Epithelial cell of proximal tubule (primary cell): ENCODE data around the gene CP. TPM values are rescaled to one million over a fixed set of nuclear protein-coding genes. Genes with fewer than 3 reads are reported as not detected.

Source experiments
- DNase-seq: peaks from one replicate; pipeline ENCODE4 v3.0.0-alpha.2; 2011; ENCODE audit warnings: low read depth
- H3K4me3 ChIP-seq: 2 replicates; pipeline ENCODE4 v1.5.1; 2011; ENCODE audit warnings: low read depth, mild to moderate bottlenecking, low read length
- total RNA-seq: library from RNA; depleted of rRNA; stranded (reverse); fragments of >200 nt; gene quantifications from 2 replicates; pipeline ENCODE4 v1.2.3, GENCODE V29; 2015
- TF ChIP-seq, protein P1 (sequence below): conservative IDR thresholded peaks from 2 replicates; pipeline ENCODE4 v1.5.1; 2012; ENCODE audit warnings: low read depth, mild to moderate bottlenecking, low read length

Gene CP
- total RNA-seq, 1 donor from 2014 or later = not detected

DNA sequence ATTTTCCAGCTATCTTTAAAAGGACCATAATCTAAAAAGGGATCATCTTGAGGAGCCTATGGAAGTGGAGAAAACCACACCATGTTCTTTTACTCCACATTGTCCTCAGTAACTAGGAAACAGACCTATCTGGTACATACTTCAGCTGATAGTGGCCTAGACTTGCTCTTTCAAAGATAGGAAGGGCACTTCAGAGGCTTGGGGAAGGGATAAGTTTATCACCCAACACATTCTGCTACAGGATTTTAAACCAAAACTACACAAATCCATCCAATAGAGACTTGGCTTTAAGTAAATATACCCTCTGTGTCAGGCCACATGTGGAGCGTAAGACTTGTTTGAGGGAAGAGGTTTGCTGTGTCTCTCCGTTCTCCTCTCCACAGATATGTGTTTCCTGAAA is 35.4 kb downstream of the CP start:
- DNase-seq = no peak
- TF ChIP-seq, protein P1, sequence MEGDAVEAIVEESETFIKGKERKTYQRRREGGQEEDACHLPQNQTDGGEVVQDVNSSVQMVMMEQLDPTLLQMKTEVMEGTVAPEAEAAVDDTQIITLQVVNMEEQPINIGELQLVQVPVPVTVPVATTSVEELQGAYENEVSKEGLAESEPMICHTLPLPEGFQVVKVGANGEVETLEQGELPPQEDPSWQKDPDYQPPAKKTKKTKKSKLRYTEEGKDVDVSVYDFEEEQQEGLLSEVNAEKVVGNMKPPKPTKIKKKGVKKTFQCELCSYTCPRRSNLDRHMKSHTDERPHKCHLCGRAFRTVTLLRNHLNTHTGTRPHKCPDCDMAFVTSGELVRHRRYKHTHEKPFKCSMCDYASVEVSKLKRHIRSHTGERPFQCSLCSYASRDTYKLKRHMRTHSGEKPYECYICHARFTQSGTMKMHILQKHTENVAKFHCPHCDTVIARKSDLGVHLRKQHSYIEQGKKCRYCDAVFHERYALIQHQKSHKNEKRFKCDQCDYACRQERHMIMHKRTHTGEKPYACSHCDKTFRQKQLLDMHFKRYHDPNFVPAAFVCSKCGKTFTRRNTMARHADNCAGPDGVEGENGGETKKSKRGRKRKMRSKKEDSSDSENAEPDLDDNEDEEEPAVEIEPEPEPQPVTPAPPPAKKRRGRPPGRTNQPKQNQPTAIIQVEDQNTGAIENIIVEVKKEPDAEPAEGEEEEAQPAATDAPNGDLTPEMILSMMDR = no peak
- no peak overlapping the region for H3K4me3 ChIP-seq

DNA sequence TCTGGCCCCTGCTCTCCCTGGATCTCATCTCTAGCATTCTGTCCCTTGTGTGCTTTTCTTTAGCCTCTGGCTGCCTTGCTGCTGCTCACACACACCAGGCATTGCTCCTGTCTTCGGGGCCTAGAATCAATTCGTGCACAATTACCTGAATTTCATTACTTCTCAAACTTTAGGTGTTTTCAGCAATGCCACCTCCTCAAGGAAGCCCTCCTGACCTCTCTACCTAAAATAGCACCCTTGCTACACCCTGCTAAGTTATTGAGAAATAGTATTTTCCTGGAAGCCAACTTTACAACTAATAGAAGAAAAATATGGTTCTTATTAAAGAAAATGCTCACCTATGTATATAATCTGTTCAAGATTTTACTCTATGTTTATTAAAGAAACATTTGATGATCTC is 40.4 kb downstream of the CP start:
- no peak overlapping the region for H3K4me3 ChIP-seq
- TF ChIP-seq, protein P1 = no peak
- DNase-seq = no peak

DNA sequence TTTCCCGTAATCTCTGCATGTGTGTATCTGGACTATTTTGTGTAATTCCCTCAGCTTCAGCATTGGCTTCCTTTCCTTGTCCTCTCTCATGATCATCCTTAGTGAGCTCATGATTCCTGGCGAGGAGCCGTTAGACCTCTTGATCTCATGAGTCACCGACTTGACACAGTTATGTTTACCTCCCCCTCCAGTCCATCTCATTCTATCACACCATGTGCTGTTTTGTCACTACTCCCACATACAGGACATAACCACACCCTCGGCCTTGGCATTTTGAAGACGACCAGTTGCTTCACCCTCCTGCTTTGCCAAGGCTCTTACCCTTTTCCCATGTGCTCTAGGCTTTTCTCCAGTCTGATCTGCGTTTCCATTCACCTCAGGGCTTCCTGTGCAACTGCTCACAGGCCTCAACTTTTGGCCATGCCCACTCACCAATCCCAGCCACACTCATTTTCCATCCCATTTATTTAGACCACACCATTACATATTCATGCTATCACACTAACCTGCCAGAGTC is 41.5 kb downstream of the CP start:
- peak; percentile 100 for DNase-seq
- TF ChIP-seq, protein P1 = no peak
- H3K4me3 ChIP-seq = no peak overlapping the region

DNA sequence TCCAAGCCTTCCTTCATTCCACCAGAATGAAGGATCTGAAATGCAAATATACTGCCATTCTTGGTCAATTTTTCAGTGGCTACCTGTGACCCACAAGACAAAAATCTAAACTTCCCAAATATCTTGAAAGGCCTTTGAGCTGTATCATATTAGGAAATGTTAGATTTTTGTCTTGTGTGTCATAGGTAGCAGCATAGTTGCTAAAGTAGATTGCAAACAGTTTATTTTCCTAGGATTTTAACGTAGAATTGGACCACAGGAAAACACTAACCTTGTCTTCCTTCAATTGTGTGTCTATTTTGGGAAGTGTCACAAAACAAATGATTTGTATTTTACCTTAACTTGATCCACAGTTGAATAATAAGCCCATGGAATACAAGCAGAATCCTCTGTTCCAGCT is 42.4 kb downstream of the CP start:
- peak; percentile 33 for DNase-seq
- TF ChIP-seq, protein P1 = no peak
- no peak overlapping the region for H3K4me3 ChIP-seq

DNA sequence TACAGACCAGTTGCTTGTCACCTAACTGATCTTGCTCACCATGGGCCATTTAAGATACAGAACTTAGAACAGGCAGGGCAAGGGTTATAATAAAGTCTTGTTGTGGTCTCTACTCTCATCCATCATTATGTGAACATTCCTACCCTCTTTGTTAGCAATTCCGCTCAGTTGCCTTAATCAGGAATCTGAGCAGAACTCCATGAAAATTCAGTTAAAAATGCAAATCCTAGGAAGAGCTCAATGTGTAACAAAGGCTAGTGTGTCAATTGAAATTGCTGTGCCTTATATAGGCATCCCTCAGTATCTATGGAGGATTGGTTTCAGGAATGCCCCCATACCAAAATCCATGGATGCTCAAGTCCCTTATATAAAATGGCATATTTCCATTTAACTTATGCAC is 44.5 kb downstream of the CP start:
- H3K4me3 ChIP-seq = no peak overlapping the region
- DNase-seq = no peak
- TF ChIP-seq, protein P1 = no peak

DNA sequence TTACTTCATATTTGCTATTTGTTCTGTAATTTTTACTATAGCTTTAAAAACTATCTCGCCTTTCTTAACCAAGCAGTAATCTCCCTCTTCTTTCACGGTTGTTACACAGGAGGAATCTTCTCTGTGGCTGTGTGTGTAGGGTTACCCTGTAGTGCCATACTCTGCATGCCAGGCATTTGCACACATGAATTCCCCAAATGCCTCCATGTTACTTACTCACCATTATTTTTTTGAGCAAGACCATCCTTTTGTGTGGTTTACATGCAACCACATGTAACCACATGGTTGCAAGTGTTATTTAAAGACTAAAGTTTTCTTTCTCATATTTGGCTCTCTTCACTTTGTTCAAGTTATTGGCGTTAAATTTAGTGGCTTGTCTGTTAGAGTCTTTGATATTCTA is 46.7 kb downstream of the CP start:
- H3K4me3 ChIP-seq = no peak overlapping the region
- TF ChIP-seq, protein P1 = no peak
- peak; percentile 87 for DNase-seq

DNA sequence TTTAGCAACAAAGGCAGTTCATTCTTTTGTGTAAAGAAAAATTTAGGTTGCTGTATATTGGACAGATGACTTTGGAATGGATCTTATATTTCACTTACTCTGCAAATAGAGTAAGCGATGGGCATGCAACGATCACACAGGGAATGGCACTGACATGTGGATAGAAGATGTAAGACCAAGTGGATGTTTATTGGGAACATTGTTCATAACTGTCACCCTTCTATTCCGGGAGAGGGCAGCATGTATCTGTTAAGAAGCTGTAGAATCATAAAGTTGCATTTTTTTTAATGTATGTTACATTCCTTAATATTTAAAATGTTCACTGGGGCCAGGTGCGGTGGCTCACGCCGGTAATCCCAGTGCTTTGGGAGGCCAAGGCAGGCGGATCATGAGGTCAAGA is 51.0 kb downstream of the CP start:
- H3K4me3 ChIP-seq = no peak overlapping the region
- no peak for DNase-seq

More for the DNA sequence above, 51.0 kb downstream of the CP start:
- TF ChIP-seq, protein P1 = no peak
